ENCODE measurements around the gene RPL21.

DNA sequence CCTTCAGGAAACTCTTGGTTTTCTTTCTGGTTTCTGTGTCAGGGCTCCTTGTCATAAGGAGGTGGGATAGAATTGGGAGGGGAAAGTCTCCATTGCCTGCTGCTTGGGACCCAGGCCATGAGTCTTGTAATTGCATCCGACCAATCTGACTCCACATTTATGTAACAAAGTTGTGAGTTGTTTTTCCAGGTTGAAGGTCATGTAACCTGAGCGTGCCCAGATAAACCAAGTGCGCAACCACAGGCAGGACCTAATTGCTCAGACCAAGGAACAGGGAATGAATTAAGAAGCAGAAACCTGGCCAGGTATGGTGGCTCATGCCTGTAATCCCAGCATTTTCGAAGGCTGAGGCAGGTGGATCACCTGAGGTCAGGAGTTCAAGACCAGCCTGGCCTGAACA is 37.0 kb downstream of the RPL21 start:
- TF ChIP-seq EZH2 (IDR thresholded peaks at IDR 0.05) (no peak), POLR2AphosphoS5 (IDR thresholded peaks at IDR 0.05; ENCODE audit: borderline replicate concordance, low read depth, low read length) (no peak)
